ENCODE data around the gene FAF1. TPM values are rescaled to one million over a fixed set of nuclear protein-coding genes. Genes with fewer than 3 reads are reported as not detected.
"Not testable (repeated sequence)": the region's sequence is repeated elsewhere in the genome, so short reads cannot be mapped to it uniquely, and the experiment has no call there.

Gene FAF1
- total RNA-seq, 4 donors from 2014 or later: 72.0 to 107 (median 92.0) TPM

GRCh38 chr1:50724626-50725286, 235.3 kb downstream of the FAF1 start:
- intact Hi-C loops (cut with DNase I; ENCODE audit: low total_unique reads) (no loop called here), in situ Hi-C loops (cut with MboI; ENCODE audit: low sequenced_read_pairs in 4 of 4) (no loop called here)
- DNase-seq: no peak
- Histone ChIP-seq H3K9me3 (no peaks in the 10 kb centered on the region), H3K4me1 (no peaks in the 10 kb centered on the region), H3K27me3 (no peaks in the 10 kb centered on the region), H3K27ac (no peak overlapping the region), H3K4me3 (no peak overlapping the region), H3K36me3 (no peaks in the 10 kb centered on the region)
- ATAC-seq: no peak
- TF ChIP-seq POLR2A (IDR thresholded peaks at IDR 0.05) (no peak), CTCF (IDR thresholded peaks at IDR 0.05 in 4 of 5, conservative IDR thresholded peaks at IDR 0.05 in 1 of 5) (no peak)

GRCh38 chr1:50720457-50721053, 239.5 kb downstream of the FAF1 start:
- TF ChIP-seq CTCF (IDR thresholded peaks at IDR 0.05 in 4 of 5, conservative IDR thresholded peaks at IDR 0.05 in 1 of 5): no peak
- no peak for TF ChIP-seq POLR2A (IDR thresholded peaks at IDR 0.05)
- no peak for ATAC-seq
- H3K4me1 ChIP-seq: no peaks in the 10 kb centered on the region
- no peak overlapping the region for H3K27ac ChIP-seq
- DNase-seq: no peak
- intact Hi-C loops (cut with DNase I; ENCODE audit: low total_unique reads) (no loop called here), in situ Hi-C loops (cut with MboI; ENCODE audit: low sequenced_read_pairs in 4 of 4) (no loop called here)
- H3K36me3 ChIP-seq: no peaks in the 10 kb centered on the region
- no peak overlapping the region for H3K4me3 ChIP-seq
- H3K9me3 ChIP-seq: no peaks in the 10 kb centered on the region
- H3K27me3 ChIP-seq: no peaks in the 10 kb centered on the region

- H3K9me3 ChIP-seq: no peaks in the 10 kb centered on the region
- no peak for TF ChIP-seq CTCF (IDR thresholded peaks at IDR 0.05 in 4 of 5, conservative IDR thresholded peaks at IDR 0.05 in 1 of 5)
- TF ChIP-seq POLR2A (IDR thresholded peaks at IDR 0.05): no peak
- intact Hi-C loops (cut with DNase I; ENCODE audit: low total_unique reads): no loop called here
- in situ Hi-C loops (cut with MboI; ENCODE audit: low sequenced_read_pairs in 4 of 4): no loop called here
- DNase-seq (no peak), ATAC-seq (no peak)
- no peaks in the 10 kb centered on the region for H3K4me1 ChIP-seq
- H3K4me3 ChIP-seq: no peak overlapping the region
- H3K36me3 ChIP-seq: no peaks in the 10 kb centered on the region
- H3K27me3 ChIP-seq: no peaks in the 10 kb centered on the region
- no peak overlapping the region for H3K27ac ChIP-seq
These were observed 240.9 kb downstream of the FAF1 start for GRCh38 chr1:50719126-50719525.

GRCh38 chr1:50717327-50717726, 242.7 kb downstream of the FAF1 start:
- intact Hi-C loops (cut with DNase I; ENCODE audit: low total_unique reads) (no loop called here), in situ Hi-C loops (cut with MboI; ENCODE audit: low sequenced_read_pairs in 4 of 4) (no loop called here)
- H3K9me3 ChIP-seq: no peaks in the 10 kb centered on the region
- no peaks in the 10 kb centered on the region for H3K4me1 ChIP-seq
- H3K4me3 ChIP-seq: no peak overlapping the region
- no peak for DNase-seq
- no peak for ATAC-seq
- no peaks in the 10 kb centered on the region for H3K36me3 ChIP-seq
- H3K27me3 ChIP-seq: no peaks in the 10 kb centered on the region
- no peak for TF ChIP-seq POLR2A (IDR thresholded peaks at IDR 0.05)
- TF ChIP-seq CTCF (IDR thresholded peaks at IDR 0.05 in 4 of 5, conservative IDR thresholded peaks at IDR 0.05 in 1 of 5): no peak
- H3K27ac ChIP-seq: no peak overlapping the region

- intact Hi-C loops (cut with DNase I; ENCODE audit: low total_unique reads); in situ Hi-C loops (cut with MboI; ENCODE audit: low sequenced_read_pairs in 4 of 4); H3K4me1 ChIP-seq; H3K27me3 ChIP-seq; H3K36me3 ChIP-seq; H3K27ac ChIP-seq; H3K4me3 ChIP-seq; ATAC-seq; H3K9me3 ChIP-seq; DNase-seq: not testable (repeated sequence)
These were observed 243.6 kb downstream of the FAF1 start for GRCh38 chr1:50716455-50716854.
